HepG2 (cell line): ENCODE results near the gene NAALADL1. TPM values are rescaled to one million over a fixed set of nuclear protein-coding genes. Genes with fewer than 3 reads are reported as not detected.

Experiments
- HDAC1 ChIP-seq: sonication (generic); formaldehyde crosslinking; IDR thresholded peaks from 2 replicates; pipeline ENCODE4 v1.5.1; 2020; ENCODE audit warnings: mild to moderate bottlenecking, missing genetic modification reagents
- IKZF1 ChIP-seq: fragments of 450-650 bp; IDR thresholded peaks from 2 replicates; pipeline ENCODE4 v1.7.1; 2016
- KLF6 ChIP-seq: IDR thresholded peaks from 2 replicates; pipeline ENCODE4 v1.8.0; 2016; ENCODE audit warnings: missing biosample characterization, missing genetic modification reagents
- MIXL1 ChIP-seq: IDR thresholded peaks from 2 replicates; pipeline ENCODE4 v1.6.1; 2016
- MXD3 ChIP-seq: IDR thresholded peaks from 2 replicates; pipeline ENCODE4 v1.6.1; 2016; ENCODE audit warnings: mild to moderate bottlenecking, missing biosample characterization, missing genetic modification reagents
- MXD4 ChIP-seq: IDR thresholded peaks from 2 replicates; pipeline ENCODE4 v1.6.1; 2016; ENCODE audit warnings: mild to moderate bottlenecking, missing biosample characterization, missing genetic modification reagents
- NR0B2 ChIP-seq: sonication (generic); formaldehyde crosslinking; IDR thresholded peaks from 2 replicates; pipeline ENCODE4 v1.4.0; 2020; ENCODE audit warnings: mild to moderate bottlenecking, missing genetic modification reagents
- NR1H2 ChIP-seq: sonication (generic); formaldehyde crosslinking; IDR thresholded peaks from 2 replicates; pipeline ENCODE4 v1.8.1; 2022; ENCODE audit warnings: low read depth, missing genetic modification reagents, borderline replicate concordance
- PPARG ChIP-seq: conservative IDR thresholded peaks from 2 replicates; pipeline ENCODE4 v1.6.1; 2016; ENCODE audit warnings: missing biosample characterization, missing genetic modification reagents
- TCF7 ChIP-seq: sonication (generic); IDR thresholded peaks from 2 replicates; pipeline ENCODE4 v1.6.1; 2016; ENCODE audit warnings: antibody characterized with exemption, low read depth
- TCF7L2 ChIP-seq: IDR thresholded peaks from 2 replicates; pipeline ENCODE4 v1.6.1; 2011; ENCODE audit warnings: mild to moderate bottlenecking, low read depth, low read length, moderate library complexity
- TEAD3 ChIP-seq: optimal IDR thresholded peaks from 2 replicates; pipeline ENCODE3; 2016; ENCODE audit warnings: borderline replicate concordance
- ZBTB46 ChIP-seq: sonication (generic); formaldehyde crosslinking; IDR thresholded peaks from 2 replicates; pipeline ENCODE4 v1.4.0; 2020; ENCODE audit warnings: mild to moderate bottlenecking, missing genetic modification reagents, borderline replicate concordance
- ZC3H13 ChIP-seq: sonication (generic); formaldehyde crosslinking; IDR thresholded peaks from 2 replicates; pipeline ENCODE4 v1.8.1; 2023; ENCODE audit warnings: mild to moderate bottlenecking, missing genetic modification reagents, moderate library complexity
- ZFP36L1 ChIP-seq: sonication (generic); formaldehyde crosslinking; IDR thresholded peaks from 2 replicates; pipeline ENCODE4 v1.8.0; 2022; ENCODE audit warnings: mild to moderate bottlenecking, missing genetic modification reagents, moderate library complexity
- ZNF121 ChIP-seq: sonication (generic); formaldehyde crosslinking; IDR thresholded peaks from 2 replicates; pipeline ENCODE4 v1.5.0; 2020; ENCODE audit warnings: mild to moderate bottlenecking, missing genetic modification reagents
- ZNF3 ChIP-seq: IDR thresholded peaks from 2 replicates; pipeline ENCODE4 v1.7.0; 2017; ENCODE audit warnings: inconsistent platforms
- ZNF367 ChIP-seq: sonication (generic); formaldehyde crosslinking; IDR thresholded peaks from 2 replicates; pipeline ENCODE4 v1.4.0; 2020; ENCODE audit warnings: missing genetic modification reagents, borderline replicate concordance
- ZNF501 ChIP-seq: sonication (generic); formaldehyde crosslinking; IDR thresholded peaks from 2 replicates; pipeline ENCODE4 v1.5.1; 2020; ENCODE audit warnings: mild to moderate bottlenecking, moderate library complexity, missing genetic modification reagents
- ZNF510 ChIP-seq: sonication (generic); formaldehyde crosslinking; IDR thresholded peaks from 2 replicates; pipeline ENCODE4 v1.4.0; 2020; ENCODE audit warnings: low read depth, mild to moderate bottlenecking, missing genetic modification reagents
- ZNF652 ChIP-seq: IDR thresholded peaks from 2 replicates; pipeline ENCODE4 v1.6.1; 2016; ENCODE audit warnings: low read depth, borderline replicate concordance
- ZNF747 ChIP-seq: sonication (generic); formaldehyde crosslinking; IDR thresholded peaks from 2 replicates; pipeline ENCODE4 v1.8.1; 2023; ENCODE audit warnings: missing genetic modification reagents, mild to moderate bottlenecking, borderline replicate concordance
- polyA plus RNA-seq, 8 experiments: library from polyadenylated mRNA; depleted of rRNA in 3 of 8; stranded (reverse) in 7 of 8; unstranded in 1 of 8; fragments of >200 nt; fragmentation: Illumina TruSeq in 4 of 8; extraction: Trizol in 4 of 8; gene quantifications; 2 replicates each; pipeline versions ENCODE4 v1.2.1 to v1.2.3, GENCODE V29; 2011 to 2016; ENCODE audit warnings: low read depth in 4 of 8, missing spikeins in 1 of 8, mixed read lengths in 1 of 8; ENCODE audit not compliant: insufficient read depth in 1 of 8
- total RNA-seq, 5 experiments: library from RNA; depleted of rRNA; stranded (reverse); fragments of >200 nt; fragmentation: Illumina TruSeq; extraction: Trizol; gene quantifications; 2 replicates each; pipeline ENCODE4 v1.2.3, GENCODE V29; 2016; ENCODE audit warnings: low read depth in 1 of 5
- TF ChIP-seq, protein P1 (sequence below): sonication (generic); formaldehyde crosslinking; IDR thresholded peaks from 2 replicates; pipeline ENCODE4 v1.5.1; 2020; ENCODE audit warnings: mild to moderate bottlenecking, missing genetic modification reagents
- TF ChIP-seq, protein P2 (sequence below): sonication (generic); formaldehyde crosslinking; IDR thresholded peaks from 2 replicates; pipeline ENCODE4 v1.8.1; 2023; ENCODE audit warnings: missing genetic modification reagents, inconsistent platforms, borderline replicate concordance

The NAALADL1 gene
- total and polyA plus RNA-seq, 2 of the 13 experiments (the other 11 are each of a cell fraction or from before 2014, with no cell fraction given) = 9.3 to 33.9 TPM

- TF ChIP-seq ZNF367 (peak; percentile 98), TCF7 (no peak), ZNF501 (CRISPR knock-in tag) (0 out of 2 replicates have a peak, but pooled peaks have one; percentile 66), TEAD3 (peak; percentile 36), NR1H2 (CRISPR knock-in tag) (no peak), MXD4 (peak; percentile 53), MXD3 (0 out of 2 replicates have a peak, but pooled peaks have one; percentile 53), TCF7L2 (no peak), ZC3H13 (CRISPR knock-in tag) (no peak), NR0B2 (no peak), ZNF747 (peak; percentile 56; the same call in 1 of the 2 replicates), ZNF3 (CRISPR knock-in tag) (no peak), MIXL1 (no peak), KLF6 (peak; percentile 68; the same call in 1 of the 2 replicates), HDAC1 (CRISPR knock-in tag) (peak; percentile 90), ZBTB46 (CRISPR knock-in tag) (no peak), ZNF510 (CRISPR knock-in tag) (no peak), ZFP36L1 (peak; percentile 37; the same call in 1 of the 2 replicates), IKZF1 (no peak), PPARG (CRISPR knock-in tag) (peak; percentile 43; the same call in 1 of the 2 replicates), ZNF121 (CRISPR knock-in tag) (peak; percentile 46; the same call in 1 of the 2 replicates), ZNF652 (peak; percentile 42; the same call in 1 of the 2 replicates)
- TF ChIP-seq, protein P1, sequence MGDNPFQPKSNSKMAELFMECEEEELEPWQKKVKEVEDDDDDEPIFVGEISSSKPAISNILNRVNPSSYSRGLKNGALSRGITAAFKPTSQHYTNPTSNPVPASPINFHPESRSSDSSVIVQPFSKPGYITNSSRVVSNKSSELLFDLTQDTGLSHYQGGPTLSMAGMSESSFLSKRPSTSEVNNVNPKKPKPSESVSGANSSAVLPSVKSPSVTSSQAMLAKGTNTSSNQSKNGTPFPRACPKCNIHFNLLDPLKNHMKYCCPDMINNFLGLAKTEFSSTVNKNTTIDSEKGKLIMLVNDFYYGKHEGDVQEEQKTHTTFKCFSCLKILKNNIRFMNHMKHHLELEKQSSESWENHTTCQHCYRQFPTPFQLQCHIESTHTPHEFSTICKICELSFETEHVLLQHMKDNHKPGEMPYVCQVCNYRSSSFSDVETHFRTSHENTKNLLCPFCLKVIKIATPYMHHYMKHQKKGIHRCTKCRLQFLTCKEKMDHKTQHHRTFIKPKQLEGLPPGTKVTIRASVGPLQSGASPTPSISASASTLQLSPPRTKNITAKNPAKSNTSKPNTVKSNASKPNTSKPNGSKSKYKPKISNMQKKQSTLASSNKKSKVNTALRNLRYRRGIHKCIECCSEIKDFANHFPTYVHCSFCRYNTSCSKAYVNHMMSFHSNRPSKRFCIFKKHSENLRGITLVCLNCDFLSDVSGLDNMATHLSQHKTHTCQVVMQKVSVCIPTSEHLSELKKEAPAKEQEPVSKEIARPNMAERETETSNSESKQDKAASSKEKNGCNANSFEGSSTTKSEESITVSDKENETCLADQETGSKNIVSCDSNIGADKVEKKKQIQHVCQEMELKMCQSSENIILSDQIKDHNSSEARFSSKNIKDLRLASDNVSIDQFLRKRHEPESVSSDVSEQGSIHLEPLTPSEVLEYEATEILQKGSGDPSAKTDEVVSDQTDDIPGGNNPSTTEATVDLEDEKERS = no peak; the same call in 1 of the 2 replicates
- TF ChIP-seq, protein P2, sequence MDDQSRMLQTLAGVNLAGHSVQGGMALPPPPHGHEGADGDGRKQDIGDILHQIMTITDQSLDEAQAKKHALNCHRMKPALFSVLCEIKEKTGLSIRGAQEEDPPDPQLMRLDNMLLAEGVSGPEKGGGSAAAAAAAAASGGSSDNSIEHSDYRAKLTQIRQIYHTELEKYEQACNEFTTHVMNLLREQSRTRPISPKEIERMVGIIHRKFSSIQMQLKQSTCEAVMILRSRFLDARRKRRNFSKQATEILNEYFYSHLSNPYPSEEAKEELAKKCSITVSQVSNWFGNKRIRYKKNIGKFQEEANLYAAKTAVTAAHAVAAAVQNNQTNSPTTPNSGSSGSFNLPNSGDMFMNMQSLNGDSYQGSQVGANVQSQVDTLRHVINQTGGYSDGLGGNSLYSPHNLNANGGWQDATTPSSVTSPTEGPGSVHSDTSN (CRISPR knock-in tag) = no peak
These were observed 61.5 kb downstream of the NAALADL1 start, which contains the start of gene BATF2 (continued) for GRCh38 chr11:64996710-64997380.
